SJSA1 (cell line): Measurements from ENCODE around the gene UNC5C. TPM values are rescaled to one million over a fixed set of nuclear protein-coding genes. Genes with fewer than 3 reads are reported as not detected.

Experiments used
- DNase-seq, 2 experiments: peaks; one replicate each; pipeline ENCODE4 v3.0.0-alpha.2; 2015 to 2020; ENCODE audit warnings: low spot score in 2 of 2, low read depth in 1 of 2
- H3K27ac ChIP-seq: fragments of 250-450 bp; sonication (Bioruptor Pico); 2 replicates; pipeline ENCODE4 v1.5.1; 2020; ENCODE audit warnings: mild to moderate bottlenecking, moderate library complexity
- H3K27me3 ChIP-seq: fragments of 250-450 bp; sonication (Bioruptor Pico); replicated peaks from 2 replicates; pipeline ENCODE4 v1.5.1; 2020; ENCODE audit warnings: mild to moderate bottlenecking, moderate library complexity
- H3K36me3 ChIP-seq: fragments of 250-450 bp; sonication (Bioruptor Pico); 2 replicates; pipeline ENCODE4 v1.5.1; 2020; ENCODE audit warnings: mild to moderate bottlenecking
- H3K4me1 ChIP-seq: fragments of 250-450 bp; sonication (Bioruptor Pico); replicated peaks from 2 replicates; pipeline ENCODE4 v1.6.1; 2021; ENCODE audit warnings: mild to moderate bottlenecking
- H3K4me3 ChIP-seq: fragments of 250-450 bp; sonication (Bioruptor Pico); 2 replicates; pipeline ENCODE4 v1.5.1; 2020; ENCODE audit warnings: mild to moderate bottlenecking
- H3K9me3 ChIP-seq: fragments of 250-450 bp; sonication (Bioruptor Pico); replicated peaks from 2 replicates; pipeline ENCODE4 v1.5.1; 2020; ENCODE audit warnings: mild to moderate bottlenecking
- total RNA-seq: library from RNA; depleted of rRNA; stranded (reverse); fragments of >200 nt; shearing (Covaris generic); gene quantifications from 2 replicates; pipeline ENCODE4 v1.2.3, GENCODE V29; 2014

The UNC5C gene
- total RNA-seq, 1 experiment from 2014 or later, result 0.03 TPM

- Histone ChIP-seq H3K4me1 (no peaks in the 10 kb centered on the region), H3K27ac (no peak overlapping the region), H3K4me3 (no peak overlapping the region), H3K9me3 (no peaks in the 10 kb centered on the region), H3K36me3 (no peaks in the 10 kb centered on the region), H3K27me3 (0 out of 2 replicates have a peak, but pooled peaks cover 3% of the 10 kb centered on the region)
- DNase-seq, result no peak
Measured at GRCh38 chr4:95524184-95524583, 24.6 kb downstream of the UNC5C start.

- no peak overlapping the region for H3K4me3 ChIP-seq
- no peaks in the 10 kb centered on the region for H3K4me1 ChIP-seq
- H3K27ac ChIP-seq, result no peak overlapping the region
- no peaks in the 10 kb centered on the region for H3K36me3 ChIP-seq
- H3K27me3 ChIP-seq, result 0 out of 2 replicates have a peak, but pooled peaks cover 3% of the 10 kb centered on the region
- H3K9me3 ChIP-seq, result no peaks in the 10 kb centered on the region
- no peak for DNase-seq
Measured at GRCh38 chr4:95522682-95523530, 25.9 kb downstream of the UNC5C start.

- DNase-seq, result no peak
- Histone ChIP-seq H3K4me1 (no peaks in the 10 kb centered on the region), H3K9me3 (no peaks in the 10 kb centered on the region), H3K27ac (no peak overlapping the region), H3K36me3 (no peaks in the 10 kb centered on the region), H3K4me3 (no peak overlapping the region), H3K27me3 (no peaks in the 10 kb centered on the region)
Measured at GRCh38 chr4:95517576-95518345, 31.0 kb downstream of the UNC5C start.

GRCh38 chr4:95516528-95517017 lies 32.2 kb downstream of the UNC5C start:
- Histone ChIP-seq H3K36me3 (no peaks in the 10 kb centered on the region), H3K4me3 (no peak overlapping the region), H3K27ac (no peak overlapping the region), H3K4me1 (no peaks in the 10 kb centered on the region), H3K9me3 (no peaks in the 10 kb centered on the region), H3K27me3 (no peaks in the 10 kb centered on the region)
- DNase-seq, result no peak

GRCh38 chr4:95515589-95515988 lies 33.2 kb downstream of the UNC5C start:
- Histone ChIP-seq H3K4me3 (no peak overlapping the region), H3K27ac (no peak overlapping the region), H3K27me3 (no peaks in the 10 kb centered on the region), H3K9me3 (no peaks in the 10 kb centered on the region), H3K4me1 (no peaks in the 10 kb centered on the region), H3K36me3 (no peaks in the 10 kb centered on the region)
- DNase-seq, result no peak

GRCh38 chr4:95513022-95513421 lies 35.8 kb downstream of the UNC5C start:
- H3K27me3 ChIP-seq, result no peaks in the 10 kb centered on the region
- H3K4me3 ChIP-seq, result no peak overlapping the region
- H3K36me3 ChIP-seq, result no peaks in the 10 kb centered on the region
- no peak for DNase-seq
- peaks cover 9% of the 10 kb centered on the region for H3K4me1 ChIP-seq
- no peak overlapping the region for H3K27ac ChIP-seq
- no peaks in the 10 kb centered on the region for H3K9me3 ChIP-seq

- Histone ChIP-seq H3K4me3 (no peak overlapping the region), H3K27ac (no peak overlapping the region), H3K27me3 (no peaks in the 10 kb centered on the region), H3K4me1 (peaks cover 25% of the 10 kb centered on the region), H3K36me3 (no peaks in the 10 kb centered on the region), H3K9me3 (no peaks in the 10 kb centered on the region; the same call in 1 of the 2 replicates)
- no peak for DNase-seq
Measured at GRCh38 chr4:95511477-95511876, 37.3 kb downstream of the UNC5C start.

GRCh38 chr4:95510877-95511276 lies 37.9 kb downstream of the UNC5C start:
- no peaks in the 10 kb centered on the region; the same call in 1 of the 2 replicates for H3K9me3 ChIP-seq

GRCh38 chr4:95510145-95510544 lies 38.6 kb downstream of the UNC5C start:
- Histone ChIP-seq H3K9me3 (no peaks in the 10 kb centered on the region; the same call in 1 of the 2 replicates), H3K36me3 (no peaks in the 10 kb centered on the region), H3K27ac (no peak overlapping the region), H3K4me3 (no peak overlapping the region), H3K27me3 (no peaks in the 10 kb centered on the region), H3K4me1 (peaks cover 38% of the 10 kb centered on the region)
- no peak for DNase-seq

More at GRCh38 chr4:95510877-95511276, 37.9 kb downstream of the UNC5C start:
- Histone ChIP-seq H3K4me1 (peaks cover 31% of the 10 kb centered on the region), H3K36me3 (no peaks in the 10 kb centered on the region), H3K4me3 (no peak overlapping the region), H3K27ac (no peak overlapping the region), H3K27me3 (no peaks in the 10 kb centered on the region)
- DNase-seq, result no peak

- no peaks in the 10 kb centered on the region for H3K36me3 ChIP-seq
- H3K27me3 ChIP-seq, result no peaks in the 10 kb centered on the region
- H3K4me3 ChIP-seq, result no peak overlapping the region
- DNase-seq, result no peak
- H3K27ac ChIP-seq, result no peak overlapping the region
- peaks cover 42% of the 10 kb centered on the region for H3K4me1 ChIP-seq
- no peaks in the 10 kb centered on the region; the same call in 1 of the 2 replicates for H3K9me3 ChIP-seq
Measured at GRCh38 chr4:95508421-95508820, 40.4 kb downstream of the UNC5C start.

GRCh38 chr4:95507561-95507960 lies 41.2 kb downstream of the UNC5C start:
- no peak overlapping the region for H3K4me3 ChIP-seq
- no peaks in the 10 kb centered on the region for H3K27me3 ChIP-seq
- no peaks in the 10 kb centered on the region for H3K36me3 ChIP-seq
- H3K4me1 ChIP-seq, result peaks cover 42% of the 10 kb centered on the region
- no peaks in the 10 kb centered on the region; the same call in 1 of the 2 replicates for H3K9me3 ChIP-seq
- DNase-seq, result no peak
- H3K27ac ChIP-seq, result peak overlapping the region; percentile 39; the same call in 1 of the 2 replicates

GRCh38 chr4:95507147-95507546 lies 41.6 kb downstream of the UNC5C start:
- Histone ChIP-seq H3K27ac (peak overlapping the region; percentile 39), H3K4me3 (no peak overlapping the region), H3K27me3 (no peaks in the 10 kb centered on the region), H3K9me3 (no peaks in the 10 kb centered on the region; the same call in 1 of the 2 replicates), H3K4me1 (peaks cover 42% of the 10 kb centered on the region), H3K36me3 (no peaks in the 10 kb centered on the region)
- DNase-seq, result peak in 1 of 2 experiments; percentile 52

GRCh38 chr4:95506264-95506663 lies 42.5 kb downstream of the UNC5C start:
- peak in 1 of 2 experiments; percentile 61 for DNase-seq
- Histone ChIP-seq H3K27me3 (no peaks in the 10 kb centered on the region), H3K27ac (peak overlapping the region; percentile 39), H3K9me3 (no peaks in the 10 kb centered on the region; the same call in 1 of the 2 replicates), H3K36me3 (no peaks in the 10 kb centered on the region), H3K4me1 (peaks cover 42% of the 10 kb centered on the region), H3K4me3 (no peak overlapping the region)
